Stimulated activated CD4-positive, alpha-beta T cell treated with anti-CD3 and anti-CD28 coated beads, Interleukin-2, amount 100 ng/mL, for 48 hours (primary cell): Measurements from ENCODE around the gene HSBP1.

Experiments used
- DNase-seq, 2 donors: peaks; one replicate each; pipeline ENCODE4 v3.0.0-alpha.2; 2020

HSBP1 gene

GRCh38 chr16:83840060-83840617 is 32.4 kb downstream of the HSBP1 start:
- DNase-seq: no peak

- no peak for DNase-seq
Measured at GRCh38 chr16:83842291-83842690, 34.5 kb downstream of the HSBP1 start.

- no peak for DNase-seq
Measured at GRCh38 chr16:83842756-83843507, 35.2 kb downstream of the HSBP1 start.

- DNase-seq: no peak
Measured at GRCh38 chr16:83843657-83844056, 35.9 kb downstream of the HSBP1 start.

GRCh38 chr16:83845263-83845662 is 37.5 kb downstream of the HSBP1 start:
- DNase-seq: no peak

GRCh38 chr16:83847371-83848225 is 39.8 kb downstream of the HSBP1 start:
- no peak for DNase-seq

- no peak for DNase-seq
Measured at GRCh38 chr16:83849421-83849820, 41.6 kb downstream of the HSBP1 start.

- no peak for DNase-seq
Measured at GRCh38 chr16:83850947-83851346, 43.2 kb downstream of the HSBP1 start.

- DNase-seq: no peak
Measured at GRCh38 chr16:83851473-83851872, 43.7 kb downstream of the HSBP1 start.

GRCh38 chr16:83852774-83853173 is 45.0 kb downstream of the HSBP1 start:
- no peak for DNase-seq

GRCh38 chr16:83853834-83854233 is 46.1 kb downstream of the HSBP1 start:
- DNase-seq: no peak

- DNase-seq: no peak
Measured at GRCh38 chr16:83854420-83854819, 46.6 kb downstream of the HSBP1 start.

GRCh38 chr16:83856792-83857191 is 49.0 kb downstream of the HSBP1 start:
- no peak for DNase-seq

- DNase-seq: no peak
Measured at GRCh38 chr16:83859265-83859664, 51.5 kb downstream of the HSBP1 start.

- no peak for DNase-seq
Measured at GRCh38 chr16:83862661-83863060, 54.9 kb downstream of the HSBP1 start.

- no peak for DNase-seq
Measured at GRCh38 chr16:83863682-83864081, 55.9 kb downstream of the HSBP1 start.
